Esophagus muscularis mucosa (tissue), 4 donors: ENCODE measurements around the gene CALCB.

Experiments
- EP300 ChIP-seq: sonication (generic); formaldehyde crosslinking; IDR thresholded peaks from one replicate; pipeline ENCODE4 v1.6.1; 2017; ENCODE audit warnings: antibody characterized with exemption
- POLR2A ChIP-seq: fragments of 450-650 bp; IDR thresholded peaks from one replicate; pipeline ENCODE4 v1.6.1; 2017; ENCODE audit warnings: antibody characterized with exemption, moderate library complexity, mild to moderate bottlenecking, low read depth
- POLR2AphosphoS5 ChIP-seq, 2 donors: sonication (generic); formaldehyde crosslinking; IDR thresholded peaks; one replicate each; pipeline ENCODE4 v1.6.1; 2017; ENCODE audit warnings: antibody characterized with exemption in 2 of 2
- TF ChIP-seq, protein P1 (sequence below), 3 experiments: fragments of 200-600 bp in 2 of 3; fragments of 450-650 bp in 1 of 3; sonication (generic) in 2 of 3; IDR thresholded peaks; one replicate each; pipeline ENCODE4 v1.5.1; 2017 to 2019; ENCODE audit warnings: antibody characterized with exemption in 3 of 3, mild to moderate bottlenecking in 2 of 3, moderate library complexity in 1 of 3

DNA sequence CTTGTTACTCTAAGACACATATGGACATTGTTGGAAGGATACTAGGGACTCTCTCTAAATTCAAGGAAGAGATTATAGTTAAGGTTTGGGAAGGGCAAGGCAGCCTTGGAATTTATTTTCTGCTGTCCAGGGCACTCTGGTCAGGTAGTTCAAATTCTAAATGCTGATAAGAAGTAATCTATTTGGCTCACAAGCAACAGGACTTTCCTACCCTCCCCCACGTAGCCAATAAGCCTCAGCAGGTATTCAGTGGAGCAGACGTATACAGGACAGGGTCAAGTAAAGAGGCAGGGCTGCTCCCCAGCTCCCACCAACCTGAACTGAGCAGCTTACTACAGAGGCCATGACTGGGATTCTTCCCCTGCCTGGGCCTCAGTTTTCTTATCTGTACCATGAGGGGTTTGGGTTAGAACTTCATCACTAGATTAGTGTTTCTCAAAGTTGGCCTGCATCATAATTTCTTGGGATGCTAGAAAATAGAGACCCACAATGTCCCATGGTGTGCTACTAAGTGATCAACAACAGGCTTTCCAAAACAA is 35.3 kb downstream of the CALCB start:
- TF ChIP-seq, protein P1, sequence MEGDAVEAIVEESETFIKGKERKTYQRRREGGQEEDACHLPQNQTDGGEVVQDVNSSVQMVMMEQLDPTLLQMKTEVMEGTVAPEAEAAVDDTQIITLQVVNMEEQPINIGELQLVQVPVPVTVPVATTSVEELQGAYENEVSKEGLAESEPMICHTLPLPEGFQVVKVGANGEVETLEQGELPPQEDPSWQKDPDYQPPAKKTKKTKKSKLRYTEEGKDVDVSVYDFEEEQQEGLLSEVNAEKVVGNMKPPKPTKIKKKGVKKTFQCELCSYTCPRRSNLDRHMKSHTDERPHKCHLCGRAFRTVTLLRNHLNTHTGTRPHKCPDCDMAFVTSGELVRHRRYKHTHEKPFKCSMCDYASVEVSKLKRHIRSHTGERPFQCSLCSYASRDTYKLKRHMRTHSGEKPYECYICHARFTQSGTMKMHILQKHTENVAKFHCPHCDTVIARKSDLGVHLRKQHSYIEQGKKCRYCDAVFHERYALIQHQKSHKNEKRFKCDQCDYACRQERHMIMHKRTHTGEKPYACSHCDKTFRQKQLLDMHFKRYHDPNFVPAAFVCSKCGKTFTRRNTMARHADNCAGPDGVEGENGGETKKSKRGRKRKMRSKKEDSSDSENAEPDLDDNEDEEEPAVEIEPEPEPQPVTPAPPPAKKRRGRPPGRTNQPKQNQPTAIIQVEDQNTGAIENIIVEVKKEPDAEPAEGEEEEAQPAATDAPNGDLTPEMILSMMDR (IDR thresholded peaks at IDR 0.05), result no peak
- no peak for TF ChIP-seq POLR2AphosphoS5 (IDR thresholded peaks at IDR 0.05)
- no peak for TF ChIP-seq POLR2A
- no peak for TF ChIP-seq EP300
